Mucosa of descending colon (tissue), 3 donors: ENCODE data around the gene CREBRF. TPM values are rescaled to one million over a fixed set of nuclear protein-coding genes. Genes with fewer than 3 reads are reported as not detected.
A peak's percentile ranks its signal among the peaks of the same experiment; 100 is the strongest.
"Not testable (repeated sequence)": the region's sequence is repeated elsewhere in the genome, so short reads cannot be mapped to it uniquely, and the experiment has no call there.

Experiments used
- ATAC-seq: fragments of 200-7000 bp; cut with Tn5 transposase; one replicate; pipeline ENCODE4 v1.9.1; 2020; ENCODE audit warnings: mild to moderate bottlenecking, moderate library complexity
- DNase-seq, 3 donors: peaks; one replicate each; pipeline ENCODE4 v3.0.0-alpha.2; 2020
- H3K36me3 ChIP-seq: fragments of 200-600 bp; one replicate; pipeline ENCODE4 v1.8.0; 2021; ENCODE audit warnings: low read depth, mild to moderate bottlenecking
- H3K4me1 ChIP-seq: fragments of 200-600 bp; one replicate; pipeline ENCODE4 v1.8.0; 2021; ENCODE audit warnings: low read depth, mild to moderate bottlenecking
- H3K4me3 ChIP-seq: fragments of 200-600 bp; one replicate; pipeline ENCODE4 v1.8.0; 2021; ENCODE audit warnings: mild to moderate bottlenecking
- H3K9me3 ChIP-seq: fragments of 200-600 bp; one replicate; pipeline ENCODE4 v1.8.0; 2021; ENCODE audit warnings: mild to moderate bottlenecking
- intact Hi-C, 2 donors: fragments of 100-400 bp; cut with DNase I in 1 of 2; cut with micrococcal nuclease in 1 of 2; formaldehyde crosslinking; loops; one replicate each; pipeline versions ENCODE4 v1.11.0 to v1.11.1; 2022; cut with DNase I, micrococcal nuclease
- total RNA-seq, 3 donors: library from RNA; stranded (reverse); fragmentation: NEBNext Ultra II Directional in 2 of 3; extraction: Animal tissue kit (Norgen Biotek cat#: 25700) in 2 of 3; gene quantifications; one replicate each; pipeline versions ENCODE4 v1.2.1 to v1.2.4, GENCODE V29; 2021 to 2023
- TF ChIP-seq, protein P1 (sequence below): fragments of 200-600 bp; IDR thresholded peaks from one replicate; pipeline ENCODE4 v1.8.0; 2022; ENCODE audit warnings: antibody characterized with exemption, mild to moderate bottlenecking
- donor health status: DM: no; HTN: no; CAD: no; lungs with moderate emphysema.
- donor health status: DM: no; HTN: no; CAD: no.
- donor health status: DM: no; HTN: yes; CAD: no.

The CREBRF gene
- total RNA-seq, 3 donors from 2014 or later: 16.2 to 59.3 (median 27.0) TPM

DNA sequence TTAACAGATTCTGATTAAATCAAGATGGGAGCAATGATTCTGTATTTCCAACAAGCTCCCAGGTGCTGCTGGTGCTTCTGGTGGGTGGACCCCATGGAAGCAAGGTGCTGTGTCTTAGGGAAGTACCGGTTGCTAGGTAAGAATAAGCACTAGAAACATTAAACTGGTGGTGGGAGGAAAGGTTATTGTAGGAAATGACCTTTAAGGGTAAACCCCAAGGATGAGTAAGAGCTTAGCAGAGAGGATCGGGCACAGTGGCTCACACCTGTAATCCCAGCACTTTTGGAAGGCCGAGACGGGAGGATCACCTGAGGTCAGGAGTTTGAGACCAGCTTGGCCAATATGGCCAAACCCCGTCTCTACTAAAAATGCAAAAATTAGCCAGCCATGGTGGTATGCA is 16.2 kb upstream of the CREBRF start:
- H3K4me1 ChIP-seq: no peaks in the 10 kb centered on the region
- H3K9me3 ChIP-seq: no peaks in the 10 kb centered on the region
- TF ChIP-seq, protein P1, sequence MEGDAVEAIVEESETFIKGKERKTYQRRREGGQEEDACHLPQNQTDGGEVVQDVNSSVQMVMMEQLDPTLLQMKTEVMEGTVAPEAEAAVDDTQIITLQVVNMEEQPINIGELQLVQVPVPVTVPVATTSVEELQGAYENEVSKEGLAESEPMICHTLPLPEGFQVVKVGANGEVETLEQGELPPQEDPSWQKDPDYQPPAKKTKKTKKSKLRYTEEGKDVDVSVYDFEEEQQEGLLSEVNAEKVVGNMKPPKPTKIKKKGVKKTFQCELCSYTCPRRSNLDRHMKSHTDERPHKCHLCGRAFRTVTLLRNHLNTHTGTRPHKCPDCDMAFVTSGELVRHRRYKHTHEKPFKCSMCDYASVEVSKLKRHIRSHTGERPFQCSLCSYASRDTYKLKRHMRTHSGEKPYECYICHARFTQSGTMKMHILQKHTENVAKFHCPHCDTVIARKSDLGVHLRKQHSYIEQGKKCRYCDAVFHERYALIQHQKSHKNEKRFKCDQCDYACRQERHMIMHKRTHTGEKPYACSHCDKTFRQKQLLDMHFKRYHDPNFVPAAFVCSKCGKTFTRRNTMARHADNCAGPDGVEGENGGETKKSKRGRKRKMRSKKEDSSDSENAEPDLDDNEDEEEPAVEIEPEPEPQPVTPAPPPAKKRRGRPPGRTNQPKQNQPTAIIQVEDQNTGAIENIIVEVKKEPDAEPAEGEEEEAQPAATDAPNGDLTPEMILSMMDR: no peak
- DNase-seq (no peak), ATAC-seq (no peak)
- intact Hi-C loops: no loop called here
- H3K36me3 ChIP-seq: no peaks in the 10 kb centered on the region
- no peak overlapping the region for H3K4me3 ChIP-seq

DNA sequence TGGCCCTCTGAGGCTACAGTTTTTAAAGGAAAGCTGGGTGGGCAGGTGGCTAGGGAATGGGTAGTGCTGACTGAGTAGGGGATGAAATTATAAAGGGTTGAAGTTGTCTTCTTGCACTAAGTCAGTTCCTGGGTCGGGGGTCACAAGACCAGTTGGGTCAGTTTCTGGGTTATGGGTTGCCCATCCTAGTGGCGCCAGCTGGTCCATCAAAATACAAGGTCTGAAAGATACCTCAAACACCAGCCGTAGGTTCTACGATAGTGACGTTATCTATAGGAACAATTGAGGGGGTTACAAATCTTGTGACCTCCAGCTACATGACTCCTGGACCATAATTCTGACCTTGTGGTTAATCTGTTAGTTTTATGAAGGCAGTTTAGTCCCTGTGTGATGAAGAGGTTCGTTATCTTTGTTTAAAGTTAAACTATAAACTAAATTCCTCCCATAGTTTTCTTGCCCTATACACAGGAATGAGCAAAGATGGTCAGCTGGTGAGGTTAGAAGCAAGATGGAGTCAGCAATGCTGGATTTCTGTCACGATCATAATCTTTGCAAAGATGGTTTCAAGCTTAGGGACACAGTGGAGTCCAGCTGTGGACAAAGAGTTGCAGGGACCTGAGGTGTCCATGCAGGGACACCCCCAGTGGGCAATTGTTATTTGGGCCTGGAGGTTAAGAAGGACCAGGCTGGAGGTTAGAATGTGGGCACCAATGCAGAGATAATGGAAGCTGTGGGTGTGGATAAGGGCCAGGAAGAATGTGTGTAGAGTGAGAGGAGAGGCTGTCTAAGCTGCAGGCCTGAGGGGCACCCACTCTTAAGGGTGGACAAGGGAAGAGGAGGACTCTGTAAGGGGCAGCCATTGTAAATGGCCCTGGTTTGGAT is 14.0 kb upstream of the CREBRF start:
- intact Hi-C loops: no loop called here
- Histone ChIP-seq H3K4me3 (no peak overlapping the region), H3K4me1 (no peaks in the 10 kb centered on the region), H3K36me3 (no peaks in the 10 kb centered on the region), H3K9me3 (no peaks in the 10 kb centered on the region)
- TF ChIP-seq, protein P1: no peak
- ATAC-seq (no peak), DNase-seq (no peak)

DNA sequence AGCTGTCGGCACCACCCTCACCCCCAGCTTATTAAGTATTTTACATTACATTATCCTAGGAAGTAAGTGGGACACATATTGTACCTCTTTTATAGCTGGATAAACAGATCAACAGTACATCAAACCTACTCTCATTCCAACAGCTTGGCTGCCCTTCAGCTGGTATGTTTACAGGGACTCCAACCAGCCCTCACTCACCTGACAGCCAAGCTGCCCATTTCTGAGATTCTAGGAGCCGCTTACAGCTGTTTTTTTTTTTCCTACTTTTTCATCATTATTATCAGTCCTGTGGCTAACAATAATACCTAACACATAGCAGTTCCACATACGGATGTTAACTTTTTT is 13.4 kb upstream of the CREBRF start:
- H3K36me3 ChIP-seq: no peaks in the 10 kb centered on the region
- no peak overlapping the region for H3K4me3 ChIP-seq
- intact Hi-C loops: no loop called here
- ATAC-seq (no peak), DNase-seq (no peak)
- TF ChIP-seq, protein P1: no peak
- H3K4me1 ChIP-seq: no peaks in the 10 kb centered on the region
- H3K9me3 ChIP-seq: no peaks in the 10 kb centered on the region

DNA sequence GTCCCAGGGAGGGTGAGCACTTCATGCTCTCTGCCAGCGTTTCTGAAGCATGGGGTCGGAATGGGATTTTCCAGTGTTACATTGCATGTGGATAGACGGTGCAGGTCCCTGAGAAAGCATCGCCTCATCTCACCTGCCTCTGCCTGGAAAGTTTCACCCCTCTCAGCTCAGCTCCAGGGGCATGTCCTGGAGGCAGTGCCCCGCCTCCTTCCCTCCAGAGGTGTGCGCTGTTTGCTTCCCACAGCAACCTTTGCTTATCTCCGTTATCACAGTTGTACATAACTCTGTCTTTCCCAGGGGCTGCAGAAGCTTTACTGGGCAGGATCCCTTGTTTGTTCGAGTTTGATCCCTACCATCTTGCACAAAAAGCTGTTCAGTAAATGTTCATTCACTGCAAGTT is 10.7 kb upstream of the CREBRF start:
- H3K9me3 ChIP-seq: no peaks in the 10 kb centered on the region
- ATAC-seq (peak; percentile 34), DNase-seq (no peak)
- intact Hi-C loops: no loop called here
- no peaks in the 10 kb centered on the region for H3K36me3 ChIP-seq
- TF ChIP-seq, protein P1: no peak
- no peaks in the 10 kb centered on the region for H3K4me1 ChIP-seq
- no peak overlapping the region for H3K4me3 ChIP-seq

DNA sequence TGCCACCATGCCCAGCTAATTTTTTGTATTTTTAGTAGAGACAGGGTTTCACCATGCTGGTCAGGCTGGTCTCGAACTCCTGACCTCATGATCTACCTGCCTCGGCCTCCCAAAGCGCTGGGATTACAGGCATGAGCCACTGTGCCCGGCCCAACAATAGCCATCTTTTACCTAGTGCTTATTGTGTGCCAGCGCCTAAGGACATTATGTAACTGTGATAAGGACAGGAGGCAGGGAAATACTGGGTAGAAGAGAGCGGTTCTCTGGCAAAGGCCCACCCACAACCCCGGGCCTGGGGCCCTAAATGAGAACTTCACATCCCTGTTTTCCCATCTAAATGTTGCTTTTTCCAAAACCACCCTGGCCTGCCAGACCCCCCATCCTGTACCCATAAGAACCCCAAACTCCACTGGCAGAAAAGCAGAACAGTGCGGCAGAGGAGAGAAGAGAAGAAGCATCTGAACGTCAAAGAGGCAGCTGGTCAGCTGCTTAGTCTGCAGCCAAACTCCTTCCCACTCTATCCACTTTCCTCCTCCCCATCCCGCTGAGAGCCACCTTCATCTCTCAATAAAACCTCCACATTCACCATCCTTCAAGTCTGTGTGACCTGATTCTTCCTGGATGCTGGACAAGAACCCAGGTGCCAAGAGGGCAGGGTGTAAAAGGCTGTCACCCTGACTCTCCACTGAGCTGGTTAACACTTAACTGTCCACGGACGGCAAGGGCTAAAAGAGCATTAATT is 8.9 kb upstream of the CREBRF start:
- DNase-seq, H3K4me3 ChIP-seq, H3K4me1 ChIP-seq, intact Hi-C loops, ATAC-seq, H3K36me3 ChIP-seq, H3K9me3 ChIP-seq: not testable (repeated sequence)

DNA sequence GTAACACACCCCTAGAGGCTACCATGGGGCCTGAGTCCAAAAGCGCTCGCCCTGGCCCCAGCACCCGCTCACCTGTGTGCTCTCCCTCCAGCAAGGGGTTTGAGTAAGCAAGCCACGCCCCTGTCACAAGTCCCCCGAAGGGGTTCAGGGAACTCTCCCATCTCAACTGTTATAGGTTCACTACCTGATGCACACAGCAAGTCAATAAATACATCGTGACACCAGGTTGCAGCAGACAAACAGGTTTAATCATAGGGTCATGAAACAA is 8.4 kb upstream of the CREBRF start:
- intact Hi-C loops: no loop called here

More for the DNA sequence above, 8.4 kb upstream of the CREBRF start:
- DNase-seq: no peak
- ATAC-seq: no peak
- no peaks in the 10 kb centered on the region for H3K4me1 ChIP-seq
- no peak overlapping the region for H3K4me3 ChIP-seq
- no peaks in the 10 kb centered on the region for H3K9me3 ChIP-seq
- TF ChIP-seq, protein P1: no peak
- H3K36me3 ChIP-seq: no peaks in the 10 kb centered on the region
